ENCODE data around the gene NUP160. TPM values are rescaled to one million over a fixed set of nuclear protein-coding genes. Genes with fewer than 3 reads are reported as not detected.
"Not testable (repeated sequence)": the region's sequence is repeated elsewhere in the genome, so short reads cannot be mapped to it uniquely, and the experiment has no call there.

The NUP160 gene
- total and polyA plus RNA-seq, 5 experiments from 2014 or later = 24.0 to 71.7 (median 30.8) TPM

GRCh38 chr11:47778878-47779483, 69.2 kb downstream of the NUP160 start:
- peak overlapping the region in 1 of 10 donors; percentile 2 for H3K27ac Mint-ChIP-seq
- no peak for DNase-seq
- H3K36me3 Mint-ChIP-seq = peaks cover 0 to 76% (median 7%) of the 10 kb centered on the region in 3 donors
- no peaks in the 10 kb centered on the region for H3K9me3 Mint-ChIP-seq
- POLR2A ChIA-PET = interaction anchor here (1.1 kb wide), 1 partner anchor 13 kb away, joined by 3 read pairs; no protein-coding TSS in a partner anchor
- H3K27me3 Mint-ChIP-seq = no peaks in the 10 kb centered on the region
- no peak for ATAC-seq
- H3K4me3 Mint-ChIP-seq = no peak overlapping the region
- H3K4me1 Mint-ChIP-seq = no peaks in the 10 kb centered on the region

DNA sequence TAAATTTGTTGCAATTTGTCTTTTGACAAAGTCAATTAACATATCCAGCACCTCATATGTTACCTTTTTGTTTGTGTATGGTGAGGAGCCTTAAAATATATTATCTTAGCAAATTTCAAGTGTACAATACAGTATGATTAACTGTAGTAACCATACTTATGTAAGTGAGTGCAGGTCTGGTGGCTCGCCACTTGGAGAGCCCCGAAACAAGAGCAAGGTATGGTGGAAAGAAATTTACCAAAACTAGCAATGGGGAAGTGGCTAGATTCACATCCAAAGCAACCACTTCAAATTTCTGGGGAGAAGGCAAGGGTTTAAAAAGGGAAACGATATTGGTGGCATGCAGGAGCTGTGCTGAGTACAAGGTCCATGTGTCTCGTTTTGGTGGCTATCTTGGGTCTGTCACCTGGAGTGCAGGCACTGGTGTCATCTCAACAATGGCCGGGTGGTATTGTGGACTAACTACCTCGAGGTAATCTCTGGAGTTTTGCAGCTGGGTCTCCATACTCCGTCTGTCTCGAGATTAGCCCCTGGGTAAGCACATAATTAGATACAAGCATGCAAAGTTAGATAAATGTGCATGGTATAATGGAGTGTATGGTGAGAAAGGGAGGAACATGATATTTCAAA, 72.8 kb downstream of the NUP160 start:
- Mint-ChIP-seq H3K27me3 (no peaks in the 10 kb centered on the region), H3K9me3 (no peaks in the 10 kb centered on the region), H3K27ac (peak overlapping the region in 6 of 10 donors; percentile 38 to 76 (median 44)), H3K4me3 (no peak overlapping the region), H3K36me3 (peaks cover 0 to 53% (median 7%) of the 10 kb centered on the region in 3 donors), H3K4me1 (no peaks in the 10 kb centered on the region)
- DNase-seq (no peak), ATAC-seq (no peak)
- POLR2A ChIA-PET = interaction anchor here (1.5 kb wide), 1 partner anchor 10 kb away, joined by 3 read pairs; no protein-coding TSS in a partner anchor

DNA sequence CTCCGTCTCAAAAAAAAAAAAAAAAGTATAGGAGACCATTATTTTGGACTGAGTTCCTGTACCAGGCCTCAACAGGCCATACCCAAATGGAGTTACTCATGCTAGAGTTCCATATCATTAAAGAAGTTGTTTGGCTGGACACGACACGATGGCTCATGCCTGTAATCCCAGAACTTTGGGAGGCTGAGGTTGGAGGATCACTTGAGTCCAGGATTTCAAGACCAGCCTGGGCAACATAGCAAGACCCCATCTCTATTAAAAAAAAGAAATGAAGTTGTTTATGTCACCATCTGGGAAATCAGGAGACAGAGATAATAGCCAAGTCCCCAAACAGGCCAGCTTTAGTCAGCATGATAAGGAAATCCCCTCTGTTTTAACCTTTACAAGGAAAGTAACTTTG, 74.3 kb downstream of the NUP160 start:
- Mint-ChIP-seq H3K4me1 (peaks cover 0 to 4% (median under 1%) of the 10 kb centered on the region in 4 donors), H3K27ac (no peak overlapping the region)
- POLR2A ChIA-PET = interaction anchor here (1.5 kb wide), 1 partner anchor 11 kb away, joined by 3 read pairs; no protein-coding TSS in a partner anchor

GRCh38 chr11:47769556-47769955, 78.6 kb downstream of the NUP160 start:
- Mint-ChIP-seq H3K4me1 (peaks cover 10 to 35% (median 24%) of the 10 kb centered on the region in 4 donors), H3K4me3 (peak overlapping the region in 7 of 10 donors; percentile 2 to 67 (median 48)), H3K27ac (peak overlapping the region in 8 of 10 donors; percentile 9 to 90 (median 74))
- POLR2A ChIA-PET = interaction anchor here (0.6 to 3.6 kb wide), 3 partner anchors 54 to 555 kb away, joined by 3 to 37 read pairs (median 5); partner anchors contain the start of genes AGBL2 and NUP160
- not testable (repeated sequence) for ATAC-seq, H3K27me3 Mint-ChIP-seq, H3K9me3 Mint-ChIP-seq, H3K36me3 Mint-ChIP-seq, DNase-seq

More for the DNA sequence above, 74.3 kb downstream of the NUP160 start:
- DNase-seq (no peak), ATAC-seq (no peak)
- Mint-ChIP-seq H3K9me3 (no peaks in the 10 kb centered on the region), H3K27me3 (no peaks in the 10 kb centered on the region), H3K36me3 (peaks cover 0 to 38% (median 7%) of the 10 kb centered on the region in 3 donors), H3K4me3 (no peak overlapping the region)

DNA sequence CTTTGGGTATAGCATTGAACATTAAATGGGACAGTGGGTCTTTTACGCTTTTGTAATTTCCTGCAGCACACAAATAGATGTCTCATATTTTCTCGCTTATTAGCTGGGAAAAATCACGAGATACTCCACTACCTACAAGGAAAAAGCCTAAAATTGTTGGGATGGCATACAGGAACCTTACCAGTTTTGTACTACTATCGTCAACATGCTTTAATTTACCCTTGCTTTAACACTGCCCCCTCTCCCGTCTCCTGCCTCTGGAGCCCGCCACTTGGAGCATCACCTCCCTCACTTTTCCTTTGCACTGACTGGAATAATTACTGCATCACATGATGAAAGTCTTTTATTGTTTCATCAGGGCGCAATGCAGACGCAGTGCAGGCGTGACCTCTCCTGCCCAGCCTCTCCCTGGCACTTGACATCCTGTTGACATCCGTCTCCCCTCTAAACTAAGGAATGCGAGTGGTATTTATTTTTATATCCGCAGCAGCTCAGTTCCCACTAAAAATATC, 80.0 kb downstream of the NUP160 start:
- no peaks in the 10 kb centered on the region for H3K9me3 Mint-ChIP-seq

GRCh38 chr11:47766509-47767227, 81.5 kb downstream of the NUP160 start:
- peak overlapping the region; percentile 96 to 100 (median 100) for H3K27ac Mint-ChIP-seq
- ATAC-seq = peak; percentile 40 to 42
- peak; percentile 62 to 86 (median 74) for DNase-seq
- H3K4me1 Mint-ChIP-seq = peaks cover 10 to 42% (median 32%) of the 10 kb centered on the region in 4 donors
- peak overlapping the region; percentile 93 to 98 (median 97) for H3K4me3 Mint-ChIP-seq
- POLR2A ChIA-PET = interaction anchor here (0.6 to 3.6 kb wide), 18 partner anchors 11 to 1066 kb away, joined by 3 to 37 read pairs (median 4); partner anchors contain the start of genes AGBL2, ARHGAP1, CELF1 and NUP160
- H3K36me3 Mint-ChIP-seq = peaks cover 0 to 35% (median 2%) of the 10 kb centered on the region in 3 donors
- no peaks in the 10 kb centered on the region for H3K27me3 Mint-ChIP-seq
- H3K9me3 Mint-ChIP-seq = no peaks in the 10 kb centered on the region

More for the DNA sequence above, 80.0 kb downstream of the NUP160 start:
- DNase-seq (peak in 2 of 10 donors; percentile 7 to 17), ATAC-seq (no peak)
- POLR2A ChIA-PET = interaction anchor here (1.0 to 3.6 kb wide), 10 partner anchors 9 to 498 kb away, joined by 3 to 37 read pairs (median 4); partner anchors contain the start of genes AGBL2, KBTBD4, NDUFS3 and NUP160
- Mint-ChIP-seq H3K4me1 (peaks cover 10 to 42% (median 31%) of the 10 kb centered on the region in 4 donors), H3K27ac (peak overlapping the region; percentile 99 to 100 (median 100)), H3K4me3 (peak overlapping the region; percentile 93 to 98 (median 96)), H3K36me3 (peaks cover 0 to 20% (median 0%) of the 10 kb centered on the region in 3 donors), H3K27me3 (no peaks in the 10 kb centered on the region)

GRCh38 chr11:47765086-47765485, 83.1 kb downstream of the NUP160 start:
- peaks cover 10 to 42% (median 35%) of the 10 kb centered on the region in 4 donors for H3K4me1 Mint-ChIP-seq
- POLR2A ChIA-PET = interaction anchor here (0.6 to 2.2 kb wide), 5 partner anchors 12 to 365 kb away, joined by 3 to 6 read pairs (median 4); partner anchors contain the start of gene PTPMT1
- DNase-seq = peak in 1 of 10 donors; percentile 10
- H3K4me3 Mint-ChIP-seq = peak overlapping the region; percentile 84 to 97 (median 94)
- peak overlapping the region; percentile 92 to 99 (median 96) for H3K27ac Mint-ChIP-seq
- peaks cover 0 to 50% (median 5%) of the 10 kb centered on the region in 3 donors for H3K36me3 Mint-ChIP-seq
- no peaks in the 10 kb centered on the region for H3K27me3 Mint-ChIP-seq
- no peaks in the 10 kb centered on the region for H3K9me3 Mint-ChIP-seq
- no peak for ATAC-seq

- not testable (repeated sequence) for ATAC-seq, H3K4me3 Mint-ChIP-seq, DNase-seq, H3K27me3 Mint-ChIP-seq, H3K9me3 Mint-ChIP-seq
- POLR2A ChIA-PET = interaction anchor here (0.6 kb wide), 1 partner anchor 45 kb away, joined by 3 read pairs; no protein-coding TSS in a partner anchor
- peak overlapping the region in 1 of 10 donors; percentile 15 for H3K27ac Mint-ChIP-seq
- H3K4me1 Mint-ChIP-seq = peaks cover 2 to 27% (median 9%) of the 10 kb centered on the region in 4 donors
- H3K36me3 Mint-ChIP-seq = peaks cover 0 to 95% (median 24%) of the 10 kb centered on the region in 3 donors
These were observed 88.9 kb downstream of the NUP160 start for GRCh38 chr11:47759291-47759690.

DNA sequence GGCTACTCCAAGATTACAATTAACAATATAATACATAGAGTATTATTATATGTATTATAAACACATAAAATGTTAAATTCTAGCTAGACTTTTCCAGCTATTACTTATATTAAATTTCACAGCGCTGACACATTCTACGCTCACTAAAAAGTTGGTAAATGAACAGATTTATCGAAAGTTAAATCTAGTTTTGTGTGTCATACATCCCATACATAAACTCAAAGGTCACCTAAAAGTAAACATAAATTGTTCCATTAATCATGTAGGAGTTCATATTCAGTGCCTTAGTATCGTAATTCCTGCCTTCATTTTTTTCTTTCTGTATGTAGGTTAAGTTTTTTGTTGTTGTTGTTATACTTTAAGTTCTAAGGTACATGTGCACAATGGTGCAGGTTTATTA, 91.9 kb downstream of the NUP160 start:
- Mint-ChIP-seq H3K27me3 (no peaks in the 10 kb centered on the region), H3K36me3 (peaks cover 0 to 95% (median 30%) of the 10 kb centered on the region in 3 donors), H3K4me3 (no peak overlapping the region), H3K9me3 (no peaks in the 10 kb centered on the region), H3K4me1 (peaks cover 6 to 26% (median 9%) of the 10 kb centered on the region in 4 donors), H3K27ac (peak overlapping the region in 3 of 10 donors; percentile 5 to 42 (median 29))
- DNase-seq (no peak), ATAC-seq (no peak)
- POLR2A ChIA-PET = interaction anchor here (1.1 kb wide), 2 partner anchors 10 to 34 kb away, joined by 3 to 4 read pairs; no protein-coding TSS in a partner anchor

DNA sequence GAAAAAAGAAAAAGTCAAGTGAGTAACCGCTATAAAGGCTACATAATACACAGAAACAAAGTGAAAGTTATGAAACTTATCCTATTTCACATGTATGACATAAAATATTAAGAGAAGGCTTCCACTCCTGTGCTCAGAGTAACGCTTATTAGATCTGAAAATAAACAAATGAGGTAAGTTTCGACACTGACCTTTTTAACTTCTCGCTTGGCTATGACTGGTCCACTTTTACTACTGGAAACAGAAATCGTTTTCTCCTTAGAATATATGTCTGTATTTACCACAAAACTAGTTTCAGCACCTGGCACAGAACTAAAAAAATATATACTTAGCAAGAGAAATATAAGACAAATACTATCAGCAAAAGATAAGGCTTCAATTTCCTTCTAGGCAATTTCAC, 97.4 kb downstream of the NUP160 start:
- peaks cover 0 to 3% (median 0%) of the 10 kb centered on the region in 9 donors for H3K9me3 Mint-ChIP-seq
- H3K36me3 Mint-ChIP-seq = peaks cover 6 to 94% (median 22%) of the 10 kb centered on the region in 3 donors
- POLR2A ChIA-PET = interaction anchor here (0.6 kb wide), 1 partner anchor 35 kb away, joined by 4 read pairs; no protein-coding TSS in a partner anchor
- no peaks in the 10 kb centered on the region for H3K27me3 Mint-ChIP-seq
- peaks cover 7 to 17% (median 12%) of the 10 kb centered on the region in 4 donors for H3K4me1 Mint-ChIP-seq
- H3K27ac Mint-ChIP-seq = peak overlapping the region in 3 of 10 donors; percentile 18 to 44 (median 37)
- DNase-seq (no peak), ATAC-seq (no peak)
- no peak overlapping the region for H3K4me3 Mint-ChIP-seq

GRCh38 chr11:47742494-47742893, 105.7 kb downstream of the NUP160 start:
- peaks cover 7 to 20% (median 9%) of the 10 kb centered on the region in 4 donors for H3K4me1 Mint-ChIP-seq
- H3K27ac Mint-ChIP-seq = peak overlapping the region in 1 of 10 donors; percentile 76
- POLR2A ChIA-PET = interaction anchor here (0.5 to 1.1 kb wide), 2 partner anchors 20 to 164 kb away, joined by 3 read pairs; partner anchors contain the start of genes KBTBD4 and NDUFS3
- not testable (repeated sequence) for H3K4me3 Mint-ChIP-seq, H3K27me3 Mint-ChIP-seq, ATAC-seq, DNase-seq, H3K9me3 Mint-ChIP-seq
- peaks cover 9 to 91% (median 24%) of the 10 kb centered on the region in 3 donors for H3K36me3 Mint-ChIP-seq
